LHCN-M2 (cell line): ENCODE measurements around the gene ZNF470. TPM values are rescaled to one million over a fixed set of nuclear protein-coding genes. Genes with fewer than 3 reads are reported as not detected.

Source experiments
- DNase-seq: peaks from one replicate; pipeline ENCODE4 v3.0.0-alpha.2; 2012; ENCODE audit warnings: low read depth
- total RNA-seq: library from RNA; depleted of rRNA; stranded (reverse); fragments of >200 nt; gene quantifications from 2 replicates; pipeline ENCODE4 v1.2.3, GENCODE V29; 2014; rRNA removed

The ZNF470 gene
- total RNA-seq, 1 experiment from 2014 or later = 2.5 TPM

DNA sequence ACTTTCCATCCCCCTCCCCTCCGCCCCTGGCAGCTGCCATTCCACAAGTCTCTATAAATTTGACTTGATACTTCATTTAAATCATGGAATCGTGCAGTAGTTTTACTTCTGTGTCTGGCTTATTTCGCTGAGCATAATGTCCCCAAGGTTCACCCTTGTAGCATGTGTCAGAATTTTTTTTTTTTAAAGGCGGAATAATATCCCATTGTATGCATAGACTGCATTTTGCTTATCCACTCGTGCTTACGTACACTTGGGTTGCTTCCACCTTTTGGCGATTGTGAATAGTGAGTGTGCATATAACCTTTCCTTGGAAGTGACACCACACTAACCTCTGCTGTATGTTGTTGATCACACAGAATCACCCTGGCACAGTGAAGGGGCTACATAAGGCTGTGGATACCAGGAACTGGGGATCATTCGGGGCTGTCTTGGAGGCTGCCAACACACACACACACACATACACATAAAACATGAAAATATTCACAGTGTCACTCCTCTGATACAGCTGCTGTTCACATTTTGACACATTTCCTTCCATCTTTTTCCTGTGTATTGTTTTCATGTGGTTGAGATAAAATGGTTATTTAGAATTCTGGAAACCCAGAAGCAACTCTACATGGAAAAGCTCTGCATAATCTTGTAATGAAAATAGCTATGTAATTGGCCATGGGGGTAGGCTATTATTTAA is 41.2 kb downstream of the ZNF470 start:
- DNase-seq = no peak

DNA sequence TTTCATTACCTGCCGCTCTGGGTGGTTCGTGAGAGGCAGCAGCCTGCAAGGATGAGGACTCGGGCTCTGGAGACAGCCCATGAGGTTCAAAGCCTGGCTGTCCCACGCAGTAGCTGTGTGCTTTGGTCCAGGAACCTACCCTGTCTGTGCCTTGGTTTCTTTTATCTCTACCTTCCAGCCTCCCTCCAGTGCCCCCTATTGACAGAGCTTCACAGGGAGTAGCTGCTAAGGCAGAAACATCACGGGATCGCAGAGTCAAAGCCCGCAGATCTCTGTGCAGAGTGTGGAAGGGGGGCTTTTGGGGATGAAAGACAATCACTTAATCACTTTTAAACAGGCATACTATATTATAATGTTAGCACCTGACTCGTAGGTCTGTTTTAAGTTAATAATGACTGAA is 44.0 kb downstream of the ZNF470 start:
- no peak for DNase-seq

DNA sequence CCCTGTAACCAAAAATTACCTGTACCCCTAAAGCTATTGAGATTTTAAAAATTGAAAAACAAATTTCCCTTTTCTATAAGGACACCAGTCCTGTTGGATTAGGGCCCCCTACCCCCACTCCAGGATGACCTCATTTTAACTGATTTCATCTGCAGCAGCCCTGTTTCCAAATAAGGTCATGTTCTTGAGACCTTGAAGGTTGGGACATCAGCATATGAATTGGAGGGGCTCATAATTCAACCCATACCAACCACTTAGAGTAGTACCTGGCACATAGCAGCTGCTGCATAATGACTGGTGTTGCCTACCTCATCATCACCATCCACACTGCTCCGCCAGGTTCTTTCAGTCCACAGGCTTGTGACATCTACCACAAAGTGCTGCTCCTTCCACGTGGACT is 45.5 kb downstream of the ZNF470 start:
- DNase-seq = no peak

DNA sequence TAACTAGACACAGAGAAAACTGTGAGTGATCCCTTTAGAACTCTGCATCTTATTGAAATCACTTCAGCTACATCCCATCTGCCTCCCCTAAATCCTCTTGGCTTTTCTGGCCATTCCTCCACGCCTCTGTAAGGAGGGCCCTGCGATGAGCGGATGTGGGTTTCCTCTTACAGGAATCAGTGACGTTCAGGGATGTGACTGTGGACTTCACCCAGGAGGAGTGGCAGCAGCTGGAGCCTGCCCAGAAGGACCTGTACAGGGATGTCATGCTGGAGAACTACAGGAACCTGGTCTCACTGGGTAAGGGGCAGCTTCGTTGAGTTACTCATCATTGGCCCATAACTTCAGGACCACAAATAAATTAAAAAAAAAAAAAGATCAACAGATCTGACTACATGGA is 46.4 kb downstream of the ZNF470 start:
- DNase-seq = no peak

DNA sequence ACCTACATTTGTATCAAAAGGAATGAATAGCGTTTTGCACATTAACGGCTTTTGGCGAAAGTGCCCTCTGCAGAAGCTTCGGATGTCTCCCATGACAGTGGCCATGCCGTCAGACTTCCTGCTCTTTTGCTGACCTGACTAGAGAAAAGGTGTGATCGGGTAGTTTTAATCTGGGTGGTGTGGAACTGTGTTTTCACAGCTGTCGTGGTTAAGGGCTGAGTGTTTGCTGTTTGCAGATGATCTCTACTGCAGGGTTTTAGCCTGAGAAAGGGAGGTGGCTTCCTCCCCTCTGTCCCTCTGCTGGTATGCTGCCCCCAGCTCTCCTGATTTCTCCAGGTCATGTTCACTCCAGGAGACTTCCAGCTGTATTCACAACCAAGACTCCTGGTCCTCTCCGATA is 50.3 kb downstream of the ZNF470 start:
- DNase-seq = peak; percentile 56

DNA sequence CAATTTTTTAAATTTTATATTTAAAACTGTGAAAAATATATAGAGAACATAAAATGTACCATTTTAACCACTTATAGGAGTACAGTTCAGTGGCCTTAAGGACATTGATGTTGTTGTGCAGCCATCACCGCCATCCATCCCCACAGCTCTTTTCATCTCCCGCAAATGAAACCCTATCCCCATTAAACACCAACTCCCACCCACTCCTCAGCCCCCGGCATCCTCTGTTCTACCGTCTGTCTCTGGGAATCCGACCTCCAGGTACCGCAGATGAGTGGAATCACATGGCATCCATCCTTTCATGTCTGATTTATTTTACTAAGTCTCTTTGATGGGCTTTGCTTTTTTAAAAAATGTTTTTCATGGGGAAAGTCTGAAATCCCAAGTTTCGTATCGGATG is 51.9 kb downstream of the ZNF470 start:
- DNase-seq = no peak

DNA sequence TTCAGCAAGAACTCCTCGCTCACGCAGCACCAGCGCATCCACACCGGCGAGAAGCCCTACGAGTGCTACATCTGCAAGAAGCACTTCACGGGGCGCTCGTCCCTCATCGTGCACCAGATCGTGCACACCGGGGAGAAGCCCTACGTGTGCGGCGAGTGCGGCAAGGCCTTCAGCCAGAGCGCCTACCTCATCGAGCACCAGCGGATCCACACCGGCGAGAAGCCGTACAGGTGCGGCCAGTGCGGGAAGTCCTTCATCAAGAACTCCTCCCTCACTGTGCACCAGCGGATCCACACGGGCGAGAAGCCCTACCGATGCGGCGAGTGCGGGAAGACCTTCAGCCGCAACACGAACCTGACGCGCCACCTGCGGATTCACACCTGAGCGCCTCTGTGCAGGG is 55.1 kb downstream of the ZNF470 start:
- DNase-seq = no peak

DNA sequence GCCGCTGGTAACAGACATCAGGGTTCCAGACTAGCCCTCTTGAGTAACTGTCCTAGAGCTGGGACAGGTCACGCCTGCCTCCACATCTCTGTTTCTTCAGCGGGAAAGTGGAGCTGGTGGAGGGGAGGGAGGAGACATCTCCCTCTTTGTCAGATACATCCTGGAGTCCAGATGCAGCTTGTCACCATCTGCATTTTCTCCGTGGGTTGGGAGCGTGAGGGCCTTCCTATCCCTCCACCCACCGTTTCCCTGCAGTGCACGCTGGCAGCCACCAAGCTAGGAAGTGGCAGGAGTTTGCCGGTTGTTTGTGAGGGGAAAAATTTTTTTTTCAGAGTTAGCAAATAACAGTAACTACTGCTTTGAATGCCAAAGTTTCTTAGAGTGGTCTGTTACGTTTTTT is 55.7 kb downstream of the ZNF470 start:
- no peak for DNase-seq

DNA sequence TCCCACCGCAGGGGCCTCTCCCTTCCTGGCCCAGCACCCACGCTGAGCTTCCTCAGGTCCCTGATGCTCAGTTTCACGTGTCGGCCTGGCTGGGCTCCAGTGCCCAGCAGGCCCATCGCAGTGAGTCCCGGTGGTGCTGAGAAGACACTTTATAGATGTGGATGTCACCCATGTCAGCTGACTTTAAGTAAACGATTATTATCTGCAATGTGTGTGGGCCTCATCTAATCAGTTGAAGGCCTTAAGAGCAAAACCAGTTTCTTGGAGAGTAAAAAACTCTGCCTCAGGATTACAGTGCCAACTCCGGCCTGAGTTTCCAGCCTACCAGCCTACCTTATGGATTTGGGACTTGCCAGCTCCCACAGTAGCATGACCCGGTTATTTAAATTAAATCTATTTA is 58.4 kb downstream of the ZNF470 start:
- DNase-seq = no peak

DNA sequence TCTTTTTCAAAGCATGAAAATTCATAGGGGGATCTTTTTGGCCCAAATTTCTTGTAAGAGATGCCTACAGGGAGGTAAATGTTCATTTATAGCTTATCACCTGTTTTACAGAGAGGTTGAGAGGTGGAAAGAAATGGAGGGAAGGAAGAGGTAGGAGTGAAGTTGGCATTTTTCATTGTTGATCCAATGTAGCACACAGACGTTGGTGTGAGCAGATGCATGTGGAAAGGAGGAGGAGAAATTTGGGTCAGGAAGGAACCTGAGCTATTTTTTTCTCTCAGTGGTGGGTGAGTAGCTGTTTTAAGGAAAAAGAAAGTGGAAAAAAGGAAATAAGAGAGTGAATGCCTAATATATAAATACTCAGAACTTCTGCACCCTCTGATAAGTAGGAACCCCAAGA is 65.8 kb downstream of the ZNF470 start:
- no peak for DNase-seq

DNA sequence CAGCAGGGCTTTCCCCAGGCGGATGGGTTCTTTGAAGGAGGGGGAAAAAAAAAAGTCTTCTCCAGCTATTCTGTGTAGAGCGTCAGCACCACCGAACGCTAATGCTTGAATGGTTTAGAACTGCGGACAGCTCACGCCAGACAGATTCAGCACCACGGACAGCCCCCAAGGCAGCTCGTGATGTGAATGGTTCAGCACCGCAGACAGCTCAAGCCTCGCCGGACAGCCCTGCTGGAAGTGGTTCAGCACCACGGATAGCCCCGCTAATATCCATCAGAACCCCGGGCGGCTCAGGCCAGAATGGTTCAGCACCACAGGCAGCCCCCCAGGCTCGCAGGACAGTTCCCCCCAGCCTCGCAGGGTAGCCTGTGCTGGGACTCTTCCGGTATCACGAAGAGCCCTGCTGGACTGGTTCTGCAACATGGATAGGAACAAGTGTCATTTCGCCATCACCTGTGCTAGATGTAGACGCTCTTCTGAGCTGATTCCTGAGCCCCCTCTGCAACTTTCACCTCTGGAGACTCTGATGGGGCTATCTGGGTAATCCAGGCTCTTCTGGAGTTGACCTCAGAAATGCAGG is 70.8 kb downstream of the ZNF470 start:
- DNase-seq = peak; percentile 58

Other genes starting within 250 kb of the ZNF470 start
- gene ZNF582, start 173.9 kb upstream of the ZNF470 start, total RNA-seq = 1.5 and 2.2 TPM in 2 replicates
- 8.8 and 11.1 TPM in 2 replicates for gene ZNF583, start 163.1 kb upstream of the ZNF470 start, total RNA-seq
- gene ZNF667, start 90.1 kb upstream of the ZNF470 start, total RNA-seq = 3.1 and 4.8 TPM in 2 replicates
- 0.83 and 1.6 TPM in 2 replicates for gene ZNF471, start 59.6 kb upstream of the ZNF470 start, total RNA-seq
- 3.2 and 4.9 TPM in 2 replicates for gene ZFP28, start 28.5 kb upstream of the ZNF470 start, total RNA-seq
- gene ZNF71, start 27.8 kb downstream of the ZNF470 start, total RNA-seq = 9.4 and 10.8 TPM in 2 replicates
- gene SMIM17, start 75.7 kb downstream of the ZNF470 start, total RNA-seq = 0.11 and 0.13 TPM in 2 replicates
- gene ZNF835, start 104.3 kb downstream of the ZNF470 start, total RNA-seq = not detected in 2 replicates